ENCODE data around the gene PUS1.

GRCh38 chr12:131982041-131982440 is 53.0 kb downstream of the PUS1 start:
- TF ChIP-seq CTCF (conservative IDR thresholded peaks at IDR 0.05; ENCODE audit: low read depth, low read length) (no peak), EZH2 (IDR thresholded peaks at IDR 0.05; ENCODE audit: low read length, unreplicated experiment) (no peak)
